ENCODE results near the gene NDST1.

Gene NDST1

GRCh38 chr5:150525163-150525562 is 17.2 kb downstream of the NDST1 start:
- H2AFZ ChIP-seq (ENCODE audit: low read length, unreplicated experiment) = no peak overlapping the region
- H3K4me1 ChIP-seq (ENCODE audit: control insufficient read depth, insufficient read depth, low read length, unreplicated experiment) = peaks cover 10% of the 10 kb centered on the region
- H3K79me2 ChIP-seq (ENCODE audit: control insufficient read depth, insufficient read depth, low read length, unreplicated experiment) = peaks cover 76% of the 10 kb centered on the region
- no peak overlapping the region for H3K27ac ChIP-seq (ENCODE audit: low read depth, low read length)
- H3K27me3 ChIP-seq (ENCODE audit: insufficient read depth, low read length) = no peaks in the 10 kb centered on the region
- peaks cover 11% of the 10 kb centered on the region; the same call in 1 of the 2 replicates for H3K36me3 ChIP-seq (ENCODE audit: insufficient read depth, low read length)
- no peak overlapping the region for H3K4me3 ChIP-seq (ENCODE audit: low read depth, low read length)

GRCh38 chr5:150525781-150526180 is 17.9 kb downstream of the NDST1 start:
- no peak overlapping the region for H2AFZ ChIP-seq (ENCODE audit: low read length, unreplicated experiment)
- peaks cover 10% of the 10 kb centered on the region for H3K4me1 ChIP-seq (ENCODE audit: control insufficient read depth, insufficient read depth, low read length, unreplicated experiment)
- H3K79me2 ChIP-seq (ENCODE audit: control insufficient read depth, insufficient read depth, low read length, unreplicated experiment) = peaks cover 70% of the 10 kb centered on the region
- H3K36me3 ChIP-seq (ENCODE audit: insufficient read depth, low read length) = peaks cover 11% of the 10 kb centered on the region; the same call in 1 of the 2 replicates
- no peak overlapping the region for H3K27ac ChIP-seq (ENCODE audit: low read depth, low read length)
- H3K27me3 ChIP-seq (ENCODE audit: insufficient read depth, low read length) = no peaks in the 10 kb centered on the region
- no peak overlapping the region for H3K4me3 ChIP-seq (ENCODE audit: low read depth, low read length)

- Histone ChIP-seq H3K4me1 (ENCODE audit: control insufficient read depth, insufficient read depth, low read length, unreplicated experiment) (peaks cover 10% of the 10 kb centered on the region), H3K4me3 (ENCODE audit: low read depth, low read length) (no peak overlapping the region), H3K36me3 (ENCODE audit: insufficient read depth, low read length) (peaks cover 5% of the 10 kb centered on the region; the same call in 1 of the 2 replicates), H3K27me3 (ENCODE audit: insufficient read depth, low read length) (no peaks in the 10 kb centered on the region), H3K27ac (ENCODE audit: low read depth, low read length) (no peak overlapping the region), H3K79me2 (ENCODE audit: control insufficient read depth, insufficient read depth, low read length, unreplicated experiment) (peaks cover 57% of the 10 kb centered on the region), H2AFZ (ENCODE audit: low read length, unreplicated experiment) (no peak overlapping the region)
These were observed 19.1 kb downstream of the NDST1 start for GRCh38 chr5:150527038-150527437.

GRCh38 chr5:150527808-150528207 is 19.9 kb downstream of the NDST1 start:
- Histone ChIP-seq H3K27ac (ENCODE audit: low read depth, low read length) (no peak overlapping the region), H3K27me3 (ENCODE audit: insufficient read depth, low read length) (no peaks in the 10 kb centered on the region), H3K4me1 (ENCODE audit: control insufficient read depth, insufficient read depth, low read length, unreplicated experiment) (peaks cover 8% of the 10 kb centered on the region), H3K79me2 (ENCODE audit: control insufficient read depth, insufficient read depth, low read length, unreplicated experiment) (peaks cover 50% of the 10 kb centered on the region), H2AFZ (ENCODE audit: low read length, unreplicated experiment) (no peak overlapping the region), H3K4me3 (ENCODE audit: low read depth, low read length) (no peak overlapping the region), H3K36me3 (ENCODE audit: insufficient read depth, low read length) (0 out of 2 replicates have a peak, but pooled peaks cover 4% of the 10 kb centered on the region)

- Histone ChIP-seq H3K27me3 (ENCODE audit: insufficient read depth, low read length) (no peaks in the 10 kb centered on the region), H3K27ac (ENCODE audit: low read depth, low read length) (no peak overlapping the region), H3K4me1 (ENCODE audit: control insufficient read depth, insufficient read depth, low read length, unreplicated experiment) (no peaks in the 10 kb centered on the region), H3K79me2 (ENCODE audit: control insufficient read depth, insufficient read depth, low read length, unreplicated experiment) (peaks cover 37% of the 10 kb centered on the region), H3K36me3 (ENCODE audit: insufficient read depth, low read length) (0 out of 2 replicates have a peak, but pooled peaks cover 4% of the 10 kb centered on the region), H3K4me3 (ENCODE audit: low read depth, low read length) (no peak overlapping the region), H2AFZ (ENCODE audit: low read length, unreplicated experiment) (no peak overlapping the region)
These were observed 21.1 kb downstream of the NDST1 start for GRCh38 chr5:150528924-150529546.

- H2AFZ ChIP-seq (ENCODE audit: low read length, unreplicated experiment) = no peak overlapping the region
- peaks cover 32% of the 10 kb centered on the region for H3K79me2 ChIP-seq (ENCODE audit: control insufficient read depth, insufficient read depth, low read length, unreplicated experiment)
- H3K36me3 ChIP-seq (ENCODE audit: insufficient read depth, low read length) = peaks cover 8% of the 10 kb centered on the region; the same call in 1 of the 2 replicates
- H3K27ac ChIP-seq (ENCODE audit: low read depth, low read length) = no peak overlapping the region
- H3K4me3 ChIP-seq (ENCODE audit: low read depth, low read length) = no peak overlapping the region
- no peaks in the 10 kb centered on the region for H3K27me3 ChIP-seq (ENCODE audit: insufficient read depth, low read length)
- H3K4me1 ChIP-seq (ENCODE audit: control insufficient read depth, insufficient read depth, low read length, unreplicated experiment) = no peaks in the 10 kb centered on the region
These were observed 21.6 kb downstream of the NDST1 start for GRCh38 chr5:150529555-150529954.

- H3K4me1 ChIP-seq (ENCODE audit: control insufficient read depth, insufficient read depth, low read length, unreplicated experiment) = no peaks in the 10 kb centered on the region
- H3K36me3 ChIP-seq (ENCODE audit: insufficient read depth, low read length) = peaks cover 15% of the 10 kb centered on the region; the same call in 1 of the 2 replicates
- H3K4me3 ChIP-seq (ENCODE audit: low read depth, low read length) = no peak overlapping the region
- H3K79me2 ChIP-seq (ENCODE audit: control insufficient read depth, insufficient read depth, low read length, unreplicated experiment) = peaks cover 24% of the 10 kb centered on the region
- H2AFZ ChIP-seq (ENCODE audit: low read length, unreplicated experiment) = no peak overlapping the region
- no peak overlapping the region for H3K27ac ChIP-seq (ENCODE audit: low read depth, low read length)
- no peaks in the 10 kb centered on the region for H3K27me3 ChIP-seq (ENCODE audit: insufficient read depth, low read length)
These were observed 22.5 kb downstream of the NDST1 start for GRCh38 chr5:150530423-150530822.

GRCh38 chr5:150530951-150531588 is 23.1 kb downstream of the NDST1 start:
- Histone ChIP-seq H3K36me3 (ENCODE audit: insufficient read depth, low read length) (peaks cover 15% of the 10 kb centered on the region; the same call in 1 of the 2 replicates), H3K27me3 (ENCODE audit: insufficient read depth, low read length) (no peaks in the 10 kb centered on the region), H3K27ac (ENCODE audit: low read depth, low read length) (no peak overlapping the region), H3K4me1 (ENCODE audit: control insufficient read depth, insufficient read depth, low read length, unreplicated experiment) (no peaks in the 10 kb centered on the region), H2AFZ (ENCODE audit: low read length, unreplicated experiment) (no peak overlapping the region), H3K79me2 (ENCODE audit: control insufficient read depth, insufficient read depth, low read length, unreplicated experiment) (peaks cover 17% of the 10 kb centered on the region), H3K4me3 (ENCODE audit: low read depth, low read length) (no peak overlapping the region)

- peaks cover 15% of the 10 kb centered on the region; the same call in 1 of the 2 replicates for H3K36me3 ChIP-seq (ENCODE audit: insufficient read depth, low read length)
- H3K79me2 ChIP-seq (ENCODE audit: control insufficient read depth, insufficient read depth, low read length, unreplicated experiment) = peaks cover 12% of the 10 kb centered on the region
These were observed 23.8 kb downstream of the NDST1 start for GRCh38 chr5:150531686-150532085.

GRCh38 chr5:150532151-150532550 is 24.2 kb downstream of the NDST1 start:
- Histone ChIP-seq H3K27ac (ENCODE audit: low read depth, low read length) (no peak overlapping the region), H3K79me2 (ENCODE audit: control insufficient read depth, insufficient read depth, low read length, unreplicated experiment) (peaks cover 10% of the 10 kb centered on the region), H2AFZ (ENCODE audit: low read length, unreplicated experiment) (no peak overlapping the region), H3K4me1 (ENCODE audit: control insufficient read depth, insufficient read depth, low read length, unreplicated experiment) (no peaks in the 10 kb centered on the region), H3K36me3 (ENCODE audit: insufficient read depth, low read length) (peaks cover 15% of the 10 kb centered on the region; the same call in 1 of the 2 replicates), H3K27me3 (ENCODE audit: insufficient read depth, low read length) (no peaks in the 10 kb centered on the region), H3K4me3 (ENCODE audit: low read depth, low read length) (no peak overlapping the region)

More at GRCh38 chr5:150531686-150532085, 23.8 kb downstream of the NDST1 start:
- no peaks in the 10 kb centered on the region for H3K4me1 ChIP-seq (ENCODE audit: control insufficient read depth, insufficient read depth, low read length, unreplicated experiment)
- no peaks in the 10 kb centered on the region for H3K27me3 ChIP-seq (ENCODE audit: insufficient read depth, low read length)
- no peak overlapping the region for H3K27ac ChIP-seq (ENCODE audit: low read depth, low read length)
- no peak overlapping the region for H3K4me3 ChIP-seq (ENCODE audit: low read depth, low read length)
- no peak overlapping the region for H2AFZ ChIP-seq (ENCODE audit: low read length, unreplicated experiment)

- H3K4me3 ChIP-seq (ENCODE audit: low read depth, low read length) = no peak overlapping the region
- H3K79me2 ChIP-seq (ENCODE audit: control insufficient read depth, insufficient read depth, low read length, unreplicated experiment) = peaks cover 4% of the 10 kb centered on the region
- H3K4me1 ChIP-seq (ENCODE audit: control insufficient read depth, insufficient read depth, low read length, unreplicated experiment) = no peaks in the 10 kb centered on the region
- H3K36me3 ChIP-seq (ENCODE audit: insufficient read depth, low read length) = peaks cover 15% of the 10 kb centered on the region; the same call in 1 of the 2 replicates
- H3K27me3 ChIP-seq (ENCODE audit: insufficient read depth, low read length) = no peaks in the 10 kb centered on the region
- no peak overlapping the region for H3K27ac ChIP-seq (ENCODE audit: low read depth, low read length)
- H2AFZ ChIP-seq (ENCODE audit: low read length, unreplicated experiment) = no peak overlapping the region
These were observed 25.1 kb downstream of the NDST1 start for GRCh38 chr5:150532996-150533395.

Data from ACC112 (cell line).